Vagina (tissue), 2 donors: ENCODE measurements around the gene GPX7. TPM values are rescaled to one million over a fixed set of nuclear protein-coding genes. Genes with fewer than 3 reads are reported as not detected.
A peak's percentile ranks its signal among the peaks of the same experiment; 100 is the strongest.

Experiments used
- DNase-seq, 2 donors: peaks; one replicate each; pipeline ENCODE4 v3.0.0-alpha.2; 2017; ENCODE audit errors: extremely low spot score in 2 of 2
- H3K27ac ChIP-seq: fragments of 200-600 bp; sonication (generic); one replicate; pipeline ENCODE4 v1.5.1; 2019
- H3K27me3 ChIP-seq: fragments of 200-600 bp; sonication (generic); one replicate; pipeline ENCODE4 v1.5.1; 2019
- H3K36me3 ChIP-seq, 2 donors: fragments of 200-600 bp; sonication (generic); one replicate each; pipeline ENCODE4 v1.5.1; 2017 to 2019
- H3K4me1 ChIP-seq: fragments of 200-600 bp; sonication (generic); one replicate; pipeline ENCODE4 v1.5.1; 2019
- H3K4me3 ChIP-seq, 2 donors: fragments of 200-600 bp; sonication (generic); 1 replicate in 1 of 2; 2 replicates in 1 of 2; pipeline ENCODE4 v1.5.1; 2016 to 2019
- H3K9me3 ChIP-seq: fragments of 200-600 bp; sonication (generic); one replicate; pipeline ENCODE4 v1.5.1; 2019
- CTCF ChIP-seq, 3 experiments: fragments of 450-650 bp in 2 of 3; fragments of 200-600 bp in 1 of 3; sonication (generic) in 1 of 3; IDR thresholded peaks; one replicate each; pipeline ENCODE4 v1.5.1; 2017 to 2019; ENCODE audit warnings: antibody characterized with exemption in 3 of 3, mild to moderate bottlenecking in 2 of 3, moderate library complexity in 2 of 3
- POLR2A ChIP-seq, 2 donors: fragments of 450-650 bp; IDR thresholded peaks; one replicate each; pipeline ENCODE4 v1.6.1; 2017; ENCODE audit warnings: antibody characterized with exemption in 2 of 2, mild to moderate bottlenecking in 2 of 2, moderate library complexity in 2 of 2
- POLR2AphosphoS5 ChIP-seq, 2 donors: sonication (generic); formaldehyde crosslinking; IDR thresholded peaks; one replicate each; pipeline ENCODE4 v1.9.0; 2017; ENCODE audit warnings: antibody characterized with exemption in 2 of 2, mild to moderate bottlenecking in 2 of 2, low read depth in 1 of 2; ENCODE audit not compliant: insufficient read depth in 1 of 2
- intact Hi-C: fragments of 100-400 bp; cut with DNase I; formaldehyde crosslinking; loops from one replicate; pipeline ENCODE4 v1.15.1; 2023
- total RNA-seq: library from RNA; depleted of rRNA; stranded (reverse); fragments of >200 nt; gene quantifications from one replicate; pipeline ENCODE4 v1.2.3, GENCODE V29; 2016

Gene GPX7
- total RNA-seq, 1 donor from 2014 or later = 9.8 TPM

DNA sequence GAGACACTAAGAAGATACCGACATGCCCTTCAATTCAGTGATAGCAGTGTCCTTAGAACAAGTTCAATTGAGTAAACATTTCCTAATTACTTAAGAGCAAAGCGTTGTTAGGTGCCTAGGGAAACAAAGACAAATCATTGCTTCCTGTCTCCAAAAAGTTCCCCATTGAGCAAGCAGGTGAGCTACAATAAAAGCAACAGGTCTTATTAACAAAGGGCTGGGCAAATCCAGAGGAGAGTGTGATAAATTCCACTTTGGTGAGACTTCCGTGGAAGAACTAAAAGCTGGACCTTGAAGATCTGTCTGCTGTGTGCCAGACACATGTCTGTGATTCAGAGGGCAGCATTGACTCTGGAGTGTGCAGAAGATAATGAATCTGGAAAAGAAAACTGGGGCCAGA is 47.4 kb upstream of the GPX7 start:
- peaks cover 36% of the 10 kb centered on the region for H3K4me1 ChIP-seq
- intact Hi-C loops = no loop called here

DNA sequence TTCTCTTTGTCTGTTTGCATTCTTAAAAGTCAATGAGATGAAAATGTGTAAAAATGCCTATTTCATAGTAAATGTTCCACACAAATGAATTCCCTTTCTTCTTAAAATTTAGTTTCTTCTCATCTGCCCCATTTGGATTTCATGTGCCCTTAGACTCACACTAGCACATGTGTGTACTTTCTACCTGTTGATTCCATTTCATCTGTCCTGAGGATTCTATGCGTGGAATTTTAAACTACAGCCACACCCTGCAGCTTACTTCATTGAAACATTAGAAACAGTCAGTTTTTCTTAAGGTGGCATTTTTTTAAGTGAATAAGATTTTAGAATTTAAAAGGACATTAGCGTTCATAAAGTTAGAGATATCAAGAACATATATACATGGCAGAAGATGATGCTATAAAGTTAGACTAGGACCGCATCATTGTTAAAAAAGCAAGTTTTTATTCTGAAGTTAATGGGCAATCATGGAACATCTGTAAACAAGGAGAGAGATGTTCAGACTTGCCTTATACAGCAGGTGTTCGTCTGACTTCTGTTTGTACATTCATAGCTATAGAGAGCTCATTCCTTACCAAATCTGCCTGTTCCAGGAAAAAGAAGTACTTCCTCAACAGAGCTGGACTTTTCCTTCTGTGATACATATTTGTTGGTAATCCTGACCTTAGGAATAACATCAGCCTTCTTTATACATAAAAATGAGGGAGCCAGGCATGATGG is 45.4 kb upstream of the GPX7 start:
- peaks cover 16% of the 10 kb centered on the region for H3K4me1 ChIP-seq
- H3K27ac ChIP-seq = no peak overlapping the region
- TF ChIP-seq CTCF (IDR thresholded peaks at IDR 0.05) = no peak
- TF ChIP-seq POLR2A (IDR thresholded peaks at IDR 0.05) = no peak
- TF ChIP-seq POLR2AphosphoS5 (IDR thresholded peaks at IDR 0.05; ENCODE audit: insufficient read depth in 1 of 2, low read depth in 1 of 2) = no peak
- H3K9me3 ChIP-seq = no peaks in the 10 kb centered on the region
- no peaks in the 10 kb centered on the region for H3K27me3 ChIP-seq
- no peak for DNase-seq
- H3K4me3 ChIP-seq = no peak overlapping the region
- no peaks in the 10 kb centered on the region for H3K36me3 ChIP-seq
- intact Hi-C loops = no loop called here

More for the DNA sequence above, 47.4 kb upstream of the GPX7 start:
- Histone ChIP-seq H3K9me3 (no peaks in the 10 kb centered on the region), H3K36me3 (no peaks in the 10 kb centered on the region), H3K4me3 (no peak overlapping the region), H3K27ac (peak overlapping the region; percentile 96), H3K27me3 (no peaks in the 10 kb centered on the region)
- DNase-seq = no peak
- TF ChIP-seq CTCF (IDR thresholded peaks at IDR 0.05) (no peak), POLR2A (IDR thresholded peaks at IDR 0.05) (no peak), POLR2AphosphoS5 (IDR thresholded peaks at IDR 0.05; ENCODE audit: insufficient read depth in 1 of 2, low read depth in 1 of 2) (no peak)

- Histone ChIP-seq H3K9me3 (no peaks in the 10 kb centered on the region), H3K27me3 (no peaks in the 10 kb centered on the region), H3K4me1 (peaks cover 11% of the 10 kb centered on the region), H3K27ac (no peak overlapping the region), H3K4me3 (no peak overlapping the region), H3K36me3 (no peaks in the 10 kb centered on the region)
- DNase-seq = no peak
- intact Hi-C loops = no loop called here
- TF ChIP-seq POLR2AphosphoS5 (IDR thresholded peaks at IDR 0.05; ENCODE audit: insufficient read depth in 1 of 2, low read depth in 1 of 2) (no peak), CTCF (IDR thresholded peaks at IDR 0.05) (no peak), POLR2A (IDR thresholded peaks at IDR 0.05) (no peak)
These were observed 43.2 kb upstream of the GPX7 start for GRCh38 chr1:52558941-52559340.

DNA sequence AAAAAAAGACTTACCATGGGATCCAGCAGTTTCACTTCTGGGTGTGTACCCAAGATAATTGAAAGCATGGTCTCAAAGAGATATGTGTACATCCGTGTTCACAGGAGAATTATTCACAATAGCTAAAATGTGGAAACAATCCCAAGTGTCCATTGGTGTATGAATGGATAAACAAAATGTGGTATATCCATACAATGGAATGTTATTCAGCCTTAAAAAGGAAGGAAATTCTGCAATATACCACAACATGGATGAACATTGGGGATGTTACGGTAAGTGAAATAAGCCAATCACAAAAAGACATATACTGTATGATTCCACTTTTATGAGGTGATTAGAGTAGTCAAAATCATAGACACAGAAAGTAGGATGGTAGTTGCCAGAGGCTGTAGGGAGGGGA is 42.3 kb upstream of the GPX7 start:
- H3K4me3 ChIP-seq = no peak overlapping the region
- intact Hi-C loops = no loop called here
- H3K36me3 ChIP-seq = no peaks in the 10 kb centered on the region
- TF ChIP-seq POLR2AphosphoS5 (IDR thresholded peaks at IDR 0.05; ENCODE audit: insufficient read depth in 1 of 2, low read depth in 1 of 2) (no peak), POLR2A (IDR thresholded peaks at IDR 0.05) (no peak), CTCF (IDR thresholded peaks at IDR 0.05) (no peak)
- H3K9me3 ChIP-seq = no peaks in the 10 kb centered on the region
- no peaks in the 10 kb centered on the region for H3K27me3 ChIP-seq
- DNase-seq = no peak
- H3K4me1 ChIP-seq = peaks cover 1% of the 10 kb centered on the region
- no peak overlapping the region for H3K27ac ChIP-seq

DNA sequence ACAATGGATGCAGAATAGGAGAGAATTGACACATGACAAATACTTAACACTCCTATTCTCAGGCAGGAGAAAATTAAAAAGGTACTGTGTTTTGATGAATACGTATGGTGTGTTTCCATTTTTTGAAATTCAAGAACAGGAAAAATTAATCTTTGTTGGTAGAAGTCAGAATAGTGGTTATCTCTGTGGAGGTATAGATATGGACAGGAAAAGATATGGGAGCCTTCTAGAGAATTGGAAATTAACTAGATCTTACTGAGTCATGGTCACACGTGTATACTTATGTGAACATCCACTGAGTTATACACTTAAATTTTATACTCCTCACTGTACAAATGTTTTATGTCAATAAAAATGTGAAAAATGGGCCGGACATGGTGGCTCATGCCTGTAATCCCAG is 39.4 kb upstream of the GPX7 start:
- DNase-seq = no peak
- intact Hi-C loops = no loop called here
- Histone ChIP-seq H3K4me3 (no peak overlapping the region), H3K27ac (no peak overlapping the region), H3K36me3 (no peaks in the 10 kb centered on the region), H3K4me1 (no peaks in the 10 kb centered on the region), H3K27me3 (no peaks in the 10 kb centered on the region), H3K9me3 (no peaks in the 10 kb centered on the region)
- no peak for TF ChIP-seq CTCF (IDR thresholded peaks at IDR 0.05)
- no peak for TF ChIP-seq POLR2A (IDR thresholded peaks at IDR 0.05)
- TF ChIP-seq POLR2AphosphoS5 (IDR thresholded peaks at IDR 0.05; ENCODE audit: insufficient read depth in 1 of 2, low read depth in 1 of 2) = no peak
